Transverse colon (tissue), 4 donors: ENCODE data around the gene GCNT3. TPM values are rescaled to one million over a fixed set of nuclear protein-coding genes. Genes with fewer than 3 reads are reported as not detected.
A peak's percentile ranks its signal among the peaks of the same experiment; 100 is the strongest.

Experiments
- DNase-seq: peaks from one replicate; pipeline ENCODE4 v3.0.0-alpha.2; 2019
- H3K27ac ChIP-seq, 4 donors: fragments of 200-600 bp; sonication (generic); 2 replicates each; pipeline ENCODE4 v1.5.1; 2016 to 2018; ENCODE audit warnings: inconsistent platforms in 4 of 4
- H3K27me3 ChIP-seq: fragments of 200-600 bp; sonication (generic); 2 replicates; pipeline ENCODE4 v1.5.1; 2017; ENCODE audit warnings: inconsistent platforms
- H3K36me3 ChIP-seq, 4 donors: fragments of 200-600 bp; sonication (generic); 2 replicates each; pipeline ENCODE4 v1.5.1; 2017 to 2019; ENCODE audit warnings: inconsistent platforms in 4 of 4
- H3K4me1 ChIP-seq, 4 donors: fragments of 200-600 bp; sonication (generic); 2 replicates each; pipeline ENCODE4 v1.5.1; 2017 to 2020; ENCODE audit warnings: inconsistent platforms in 4 of 4
- H3K4me3 ChIP-seq, 4 donors: fragments of 200-600 bp; sonication (generic); 1 replicate in 1 of 4; 2 replicates in 3 of 4; pipeline versions ENCODE4 v1.5.1 to v1.6.1; 2017 to 2019; ENCODE audit warnings: inconsistent platforms in 4 of 4
- H3K9me3 ChIP-seq, 2 donors: fragments of 200-600 bp; sonication (generic); 2 replicates each; pipeline ENCODE4 v1.5.1; 2017 to 2019; ENCODE audit warnings: inconsistent platforms in 2 of 2
- CTCF ChIP-seq, 5 experiments: fragments of 200-600 bp in 3 of 5; fragments of 450-650 bp in 2 of 5; sonication (generic) in 3 of 5; IDR thresholded peaks; 1 replicate in 2 of 5; 2 replicates in 3 of 5; pipeline ENCODE4 v1.5.1; 2016 to 2017; ENCODE audit warnings: antibody characterized with exemption in 5 of 5, inconsistent platforms in 3 of 5, mild to moderate bottlenecking in 2 of 5, moderate library complexity in 1 of 5
- EP300 ChIP-seq: sonication (generic); formaldehyde crosslinking; IDR thresholded peaks from one replicate; pipeline ENCODE4 v1.6.1; 2017; ENCODE audit warnings: antibody characterized with exemption, low read depth
- POLR2A ChIP-seq: fragments of 450-650 bp; IDR thresholded peaks from one replicate; pipeline ENCODE4 v1.6.1; 2016; ENCODE audit warnings: antibody characterized with exemption, mild to moderate bottlenecking, moderate library complexity
- POLR2AphosphoS5 ChIP-seq, 3 donors: sonication (generic); formaldehyde crosslinking; IDR thresholded peaks; one replicate each; pipeline ENCODE4 v1.6.1; 2016; ENCODE audit warnings: antibody characterized with exemption in 3 of 3
- WGBS, 2 donors: methylation state at CpG; one replicate each; pipeline ENCODE4 v1.1.5; 2018; ENCODE audit warnings: low coverage in 1 of 2; 5-methylcytosine and 5-hydroxymethylcytosine counted together
- in situ Hi-C, 4 donors: fragments of 200-750 bp; cut with MboI; loops; one replicate each; pipeline versions ENCODE4 v1.15.0 to v1.15.1; 2017; ENCODE audit warnings: low sequenced_read_pairs in 3 of 4, low pct_ligation_motif_present in 1 of 4, low pct_unique_long_range_greater_than_20kb in 1 of 4
- intact Hi-C: fragments of 100-400 bp; cut with DNase I; formaldehyde crosslinking; loops from one replicate; pipeline ENCODE4 v1.15.1; 2023; ENCODE audit warnings: low total_unique reads
- total RNA-seq, 4 donors: library from RNA; depleted of rRNA; stranded (reverse); fragments of >200 nt; gene quantifications; one replicate each; pipeline ENCODE4 v1.1.0, GENCODE V29; 2016

GCNT3 gene
- total RNA-seq, 4 donors from 2014 or later = 117 to 289 (median 184) TPM

- in situ Hi-C loops (no loop called here), intact Hi-C loops (no loop called here)
- H3K4me3 ChIP-seq = no peak overlapping the region
- H3K9me3 ChIP-seq = no peaks in the 10 kb centered on the region
- H3K27me3 ChIP-seq = no peaks in the 10 kb centered on the region
- 75 to 83% methylated on average over 2 of the region's 2 CpGs for WGBS, 2 donors
- DNase-seq = no peak
- H3K27ac ChIP-seq = peak overlapping the region; percentile 85 to 90 (median 88)
- H3K4me1 ChIP-seq = peaks cover 15 to 55% (median 29%) of the 10 kb centered on the region in 4 donors
- TF ChIP-seq CTCF (IDR thresholded peaks at IDR 0.05) = no peak
- TF ChIP-seq POLR2AphosphoS5 (IDR thresholded peaks at IDR 0.05) = no peak
- TF ChIP-seq POLR2A = no peak
- no peak for TF ChIP-seq EP300
- no peaks in the 10 kb centered on the region for H3K36me3 ChIP-seq
Observed at GRCh38 chr15:59594991-59595390, 16.6 kb upstream of the GCNT3 start.

- WGBS, 2 donors = 29 to 45% methylated on average over 6 to 7 of the region's 7 CpGs
- peaks cover 15 to 51% (median 30%) of the 10 kb centered on the region in 4 donors for H3K4me1 ChIP-seq
- in situ Hi-C loops = no loop called here
Observed at GRCh38 chr15:59595434-59595915, 16.1 kb upstream of the GCNT3 start.

GRCh38 chr15:59596640-59597039, 14.9 kb upstream of the GCNT3 start:
- H3K4me3 ChIP-seq = no peak overlapping the region
- TF ChIP-seq EP300 (no peak), POLR2A (no peak), POLR2AphosphoS5 (IDR thresholded peaks at IDR 0.05) (no peak), CTCF (IDR thresholded peaks at IDR 0.05) (no peak)
- H3K36me3 ChIP-seq = no peaks in the 10 kb centered on the region
- peaks cover 14 to 39% (median 22%) of the 10 kb centered on the region in 4 donors for H3K4me1 ChIP-seq
- no peaks in the 10 kb centered on the region for H3K9me3 ChIP-seq
- H3K27me3 ChIP-seq = no peaks in the 10 kb centered on the region
- intact Hi-C loops = no loop called here
- DNase-seq = no peak
- H3K27ac ChIP-seq = peak overlapping the region; percentile 85 to 90 (median 88)
- in situ Hi-C loops = no loop called here

More at GRCh38 chr15:59595434-59595915, 16.1 kb upstream of the GCNT3 start:
- TF ChIP-seq EP300 (no peak), POLR2A (no peak), POLR2AphosphoS5 (IDR thresholded peaks at IDR 0.05) (peak in 2 of 3 donors; percentile 48 to 82), CTCF (IDR thresholded peaks at IDR 0.05) (no peak)
- intact Hi-C loops = no loop called here
- H3K4me3 ChIP-seq = no peak overlapping the region
- no peaks in the 10 kb centered on the region for H3K27me3 ChIP-seq
- peak overlapping the region; percentile 85 to 90 (median 88) for H3K27ac ChIP-seq
- H3K9me3 ChIP-seq = no peaks in the 10 kb centered on the region
- no peaks in the 10 kb centered on the region for H3K36me3 ChIP-seq
- DNase-seq = peak; percentile 69

- Histone ChIP-seq H3K36me3 (no peaks in the 10 kb centered on the region), H3K9me3 (no peaks in the 10 kb centered on the region), H3K27ac (peak overlapping the region in 3 of 4 donors; percentile 4 to 22 (median 19)), H3K4me1 (peaks cover 11 to 30% (median 22%) of the 10 kb centered on the region in 4 donors), H3K27me3 (no peaks in the 10 kb centered on the region), H3K4me3 (no peak overlapping the region)
- WGBS, 2 donors = 77 to 85% methylated on average over 2 of the region's 2 CpGs
- intact Hi-C loops (no loop called here), in situ Hi-C loops (no loop called here)
- no peak for DNase-seq
- TF ChIP-seq EP300 = no peak
- no peak for TF ChIP-seq POLR2AphosphoS5 (IDR thresholded peaks at IDR 0.05)
- no peak for TF ChIP-seq CTCF (IDR thresholded peaks at IDR 0.05)
- no peak for TF ChIP-seq POLR2A
Observed at GRCh38 chr15:59598461-59598860, 13.1 kb upstream of the GCNT3 start.
